HG03108 (cell line): ENCODE measurements around the gene CEP78.
"Not testable (repeated sequence)": the region's sequence is repeated elsewhere in the genome, so short reads cannot be mapped to it uniquely, and the experiment has no call there.

Experiments used
- ATAC-seq: cut with Tn5 transposase; IDR thresholded peaks from one replicate; pipeline ENCODE4 v1.9.1; 2021; ENCODE audit warnings: moderate library complexity; ENCODE audit not compliant: unreplicated experiment

CEP78 gene

GRCh38 chr9:78235762-78236550 lies at the start of gene CEP78:
CEP78 (plus strand) TSS chr9:78236075; CDS start chr9:78236351, 276 bp downstream.
- peak; percentile 99 for ATAC-seq

DNA sequence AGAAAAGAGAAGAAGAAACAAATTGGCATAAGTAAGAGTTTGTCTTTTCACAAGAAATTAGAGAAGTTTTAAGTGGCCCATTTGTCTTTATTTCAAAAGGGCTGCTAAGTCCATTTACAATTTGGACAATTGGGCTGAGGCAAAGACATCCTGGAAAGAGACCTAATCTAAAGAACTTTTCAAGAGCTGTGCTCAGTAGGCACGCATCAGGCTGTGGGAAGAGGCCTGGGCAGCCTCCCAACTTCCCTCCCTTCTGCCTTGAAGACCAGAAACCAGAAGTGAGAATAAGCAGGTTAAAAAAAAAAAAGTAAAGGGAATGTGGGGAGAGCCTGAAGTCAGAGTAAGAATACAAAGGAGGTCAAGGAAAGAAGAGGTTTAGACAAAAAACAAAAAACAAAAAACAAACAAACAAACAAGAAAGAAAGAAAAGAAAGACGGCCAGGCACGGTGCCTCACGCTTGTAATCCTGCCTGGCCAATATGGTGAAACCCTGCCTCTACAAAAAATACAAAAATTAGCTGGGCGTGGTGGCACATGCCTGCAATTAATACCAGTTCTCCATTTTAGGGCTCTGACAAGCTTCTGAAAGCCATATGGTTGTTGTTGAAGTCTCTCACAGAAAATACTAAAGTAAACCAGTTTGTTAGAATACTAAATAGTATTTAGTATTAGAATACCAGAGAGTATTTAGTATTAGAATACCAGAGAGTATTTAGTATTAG lies 48.0 kb upstream of the CEP78 start:
- ATAC-seq = no peak

- no peak for ATAC-seq
Observed at GRCh38 chr9:78188594-78188993, 47.3 kb upstream of the CEP78 start.

- no peak for ATAC-seq
Observed at GRCh38 chr9:78189001-78189400, 46.9 kb upstream of the CEP78 start.

GRCh38 chr9:78189461-78189860 lies 46.4 kb upstream of the CEP78 start:
- ATAC-seq = no peak

DNA sequence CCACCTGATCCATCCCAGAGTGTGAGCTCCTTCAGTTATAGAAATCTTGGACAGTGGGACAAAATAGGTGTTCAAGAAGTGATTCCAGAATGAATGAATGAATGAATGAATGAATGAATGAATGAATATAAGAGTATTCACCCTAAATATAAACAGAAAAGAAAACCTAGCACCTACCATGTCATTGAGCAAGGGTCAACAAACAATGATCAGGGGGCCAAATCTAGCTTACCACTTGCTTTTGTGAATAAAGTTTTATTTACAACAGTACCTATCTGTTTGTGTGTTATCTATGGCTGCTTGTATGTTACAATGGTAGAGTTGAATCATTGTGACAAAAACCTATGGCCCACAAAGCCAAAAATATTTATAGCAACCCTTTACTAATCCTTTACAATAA lies 43.9 kb upstream of the CEP78 start:
- ATAC-seq = no peak

DNA sequence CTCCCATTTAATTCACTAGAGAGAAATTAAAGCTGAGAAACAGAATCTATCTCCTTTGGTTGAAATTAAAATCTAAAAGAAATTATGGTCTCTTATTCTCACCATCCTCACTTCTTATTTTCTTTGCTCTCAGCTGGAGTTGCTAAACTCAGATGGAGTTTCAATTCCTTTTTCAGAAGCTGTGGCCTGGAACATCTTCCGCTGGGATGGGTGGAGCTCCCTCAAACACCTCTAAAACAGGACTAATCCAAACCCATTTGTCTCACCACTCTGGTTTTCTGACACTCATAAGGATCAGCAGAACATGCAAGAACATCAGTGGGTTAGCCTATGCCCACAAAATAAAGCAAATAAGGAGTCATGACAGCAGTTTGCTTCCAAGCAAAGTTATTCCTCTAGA lies 39.6 kb upstream of the CEP78 start:
- ATAC-seq = no peak

DNA sequence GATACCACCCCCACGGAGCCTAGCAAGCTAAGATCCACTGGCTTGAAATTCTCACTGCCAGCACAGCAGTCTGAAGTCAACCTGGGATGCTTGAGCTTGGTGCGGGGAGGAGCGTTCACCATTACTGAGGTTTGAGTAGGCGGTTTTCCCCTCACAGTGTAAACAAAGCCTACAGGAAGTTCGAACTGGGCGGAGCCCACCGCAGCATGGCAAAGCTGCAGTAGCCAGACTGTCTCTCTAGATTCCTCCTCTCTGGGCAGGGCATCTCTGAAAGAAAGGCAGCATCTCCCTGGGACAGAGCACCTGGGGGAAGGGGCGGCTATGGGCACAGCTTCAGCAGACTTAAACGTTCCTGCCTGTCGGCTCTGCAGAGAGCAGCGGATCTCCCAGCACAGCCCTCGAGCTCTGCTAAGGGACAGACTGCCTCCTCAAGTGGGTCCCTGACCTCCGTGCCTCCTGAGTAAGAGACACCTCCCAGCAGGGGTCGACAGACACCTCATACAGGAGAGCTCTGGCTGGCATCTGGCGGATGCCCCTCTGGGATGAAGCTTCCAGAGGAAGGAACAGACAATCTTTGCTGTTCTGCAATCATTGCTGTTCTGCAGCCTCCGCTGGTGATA lies 34.6 kb upstream of the CEP78 start:
- ATAC-seq = not testable (repeated sequence)

DNA sequence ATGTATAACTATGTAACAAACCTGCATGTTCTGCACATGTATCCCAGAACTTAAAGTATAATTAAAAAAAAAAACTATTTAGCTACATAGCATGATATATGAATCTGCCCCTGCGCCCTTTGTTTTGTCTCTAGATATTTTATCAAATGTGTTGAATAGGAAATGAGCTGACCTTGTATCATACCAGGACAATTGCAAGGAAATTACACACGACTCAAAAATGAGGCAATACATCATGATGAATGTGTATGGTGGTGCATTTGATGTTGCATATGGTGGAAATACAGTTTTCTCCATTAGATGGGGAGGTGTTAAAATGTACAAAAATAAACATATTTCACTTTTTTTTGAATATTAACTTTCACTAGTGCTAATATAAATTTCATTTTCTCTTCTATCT lies 28.6 kb upstream of the CEP78 start:
- no peak for ATAC-seq

DNA sequence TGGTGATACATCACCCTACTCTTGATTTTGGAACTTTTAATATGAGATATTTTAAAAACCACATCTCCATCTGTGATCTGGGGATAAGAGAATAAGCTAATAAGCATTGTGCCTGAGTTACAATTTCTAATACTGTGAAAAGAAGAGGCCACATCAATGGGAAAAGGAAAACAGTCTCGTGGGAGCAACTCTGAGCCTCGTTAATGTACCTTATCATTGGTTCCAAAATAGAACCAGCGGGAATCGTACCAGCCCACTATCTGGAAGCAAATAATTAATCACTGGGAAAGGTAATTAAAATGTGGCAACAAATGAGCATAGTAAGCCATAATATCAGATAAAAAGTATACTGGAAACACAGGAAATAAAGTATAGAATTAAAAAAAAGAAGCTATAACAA lies 28.0 kb upstream of the CEP78 start:
- ATAC-seq = no peak

DNA sequence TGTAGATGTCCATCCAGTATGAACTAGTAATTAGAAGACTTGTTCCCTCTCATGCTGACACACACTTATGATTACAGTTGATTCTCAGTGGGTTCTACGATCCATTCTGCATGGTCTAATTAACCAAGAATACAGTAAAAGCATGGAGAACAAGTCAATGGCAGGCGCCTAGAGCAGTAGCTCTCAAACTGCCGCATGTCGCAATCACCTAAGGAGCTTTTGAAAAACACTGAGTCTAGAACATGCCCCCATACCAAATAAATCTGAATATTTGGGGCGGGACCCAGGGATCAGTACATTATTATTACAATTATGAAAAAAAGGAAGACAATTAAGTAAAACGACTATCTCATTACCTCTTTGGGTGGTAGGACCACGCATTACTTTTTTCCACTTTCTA lies 26.7 kb upstream of the CEP78 start:
- ATAC-seq = no peak

DNA sequence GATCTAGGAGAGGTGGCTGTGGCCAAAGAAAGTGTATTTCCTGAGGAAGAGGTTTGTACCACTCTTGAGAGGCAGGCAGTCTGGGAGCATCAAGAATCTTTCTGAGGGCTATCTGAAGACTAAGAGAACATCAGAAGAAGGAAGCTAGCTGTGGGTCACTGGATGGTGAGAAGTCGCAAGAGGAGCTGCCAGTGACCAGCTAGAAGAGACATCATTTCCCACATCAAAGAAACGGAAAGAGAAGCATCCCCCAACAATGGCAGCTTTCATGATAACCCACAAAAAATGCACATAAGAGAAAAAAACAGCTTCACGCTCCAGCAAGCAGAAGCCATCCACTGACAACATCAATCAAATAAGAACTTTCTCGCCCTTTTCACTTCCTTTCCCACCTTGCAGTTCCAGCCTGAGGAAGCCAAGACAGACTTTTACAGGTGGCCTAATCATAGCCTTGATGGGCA lies 25.0 kb upstream of the CEP78 start:
- peak; percentile 84 for ATAC-seq

DNA sequence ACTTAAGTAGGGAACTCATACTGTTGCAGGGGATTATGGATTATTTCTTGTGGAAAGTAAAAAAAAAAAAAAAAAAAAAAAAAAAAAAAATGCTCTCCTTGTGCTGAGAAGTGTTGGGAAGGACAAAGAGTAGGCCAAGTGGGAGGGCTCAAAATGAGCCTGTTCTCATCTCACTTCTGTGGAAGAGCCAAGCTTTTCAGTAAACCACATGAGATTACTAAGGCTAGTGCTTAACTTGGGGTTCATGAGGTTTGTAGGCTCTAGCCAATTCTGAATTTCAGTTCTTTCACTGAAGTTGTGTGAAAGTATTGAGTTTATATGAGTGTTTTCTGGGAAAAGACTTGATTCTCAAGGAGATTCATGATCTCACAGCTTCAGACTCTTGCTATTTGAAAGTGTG lies 23.0 kb upstream of the CEP78 start:
- ATAC-seq = no peak

GRCh38 chr9:78213712-78214111 lies 22.2 kb upstream of the CEP78 start:
- no peak for ATAC-seq

DNA sequence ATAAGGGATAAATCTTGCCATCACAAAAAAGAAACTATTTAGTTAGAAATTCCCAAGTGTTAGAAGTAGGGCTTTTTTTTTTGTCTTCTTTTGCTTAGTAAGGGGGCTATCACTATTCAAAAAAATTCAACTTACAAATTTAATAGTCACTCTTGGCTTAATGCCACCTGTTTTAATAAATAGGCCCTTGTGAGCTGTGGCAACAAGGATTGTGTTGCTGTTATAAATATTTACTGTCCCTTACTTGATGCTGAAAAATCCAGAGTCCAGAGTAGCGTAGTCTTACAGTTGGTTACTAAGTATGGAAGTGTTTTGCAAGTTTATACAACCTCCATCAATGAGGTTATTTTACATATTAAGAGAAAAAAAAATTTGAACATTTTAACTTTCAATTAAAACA lies 21.4 kb upstream of the CEP78 start:
- ATAC-seq = no peak

- ATAC-seq = no peak
Observed at GRCh38 chr9:78215706-78216105, 20.2 kb upstream of the CEP78 start.

DNA sequence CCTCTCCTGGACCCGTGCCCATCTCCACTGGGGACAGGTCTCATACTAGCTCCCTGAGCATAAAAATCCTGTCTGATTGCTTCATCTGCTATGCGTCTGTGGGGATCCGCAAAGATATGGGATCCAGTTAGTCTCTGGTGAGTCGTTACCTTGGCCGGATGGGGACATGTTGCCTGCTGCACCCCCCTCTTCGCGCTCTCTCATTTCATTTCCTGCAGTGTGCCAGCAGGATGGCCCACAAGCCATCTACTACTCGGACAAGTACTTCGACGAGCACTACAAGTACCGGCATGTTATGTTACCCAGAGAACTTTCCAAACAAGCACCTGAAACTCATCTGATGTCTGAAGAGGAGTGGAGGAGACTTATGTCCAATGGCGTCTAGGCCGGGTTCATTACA lies 17.0 kb upstream of the CEP78 start:
- no peak for ATAC-seq

DNA sequence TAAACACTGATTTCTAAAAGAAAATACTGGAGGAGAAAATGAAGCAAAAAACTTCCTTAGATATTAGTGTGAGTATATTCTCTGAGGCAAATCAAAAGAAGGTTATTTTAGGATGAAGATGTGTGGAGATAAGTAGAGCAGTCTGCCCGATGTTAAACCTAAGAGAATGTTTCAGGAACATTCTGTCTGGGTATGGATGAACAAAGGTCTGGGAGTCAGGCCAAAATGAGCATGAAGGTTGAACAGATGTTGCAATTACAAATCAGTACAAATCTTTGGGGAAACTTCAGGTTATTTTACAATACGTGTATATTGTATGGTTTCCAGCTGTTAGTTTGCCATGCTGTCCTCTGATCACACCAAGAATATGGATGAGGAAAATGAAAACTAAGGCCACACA lies 14.4 kb upstream of the CEP78 start:
- ATAC-seq = no peak

DNA sequence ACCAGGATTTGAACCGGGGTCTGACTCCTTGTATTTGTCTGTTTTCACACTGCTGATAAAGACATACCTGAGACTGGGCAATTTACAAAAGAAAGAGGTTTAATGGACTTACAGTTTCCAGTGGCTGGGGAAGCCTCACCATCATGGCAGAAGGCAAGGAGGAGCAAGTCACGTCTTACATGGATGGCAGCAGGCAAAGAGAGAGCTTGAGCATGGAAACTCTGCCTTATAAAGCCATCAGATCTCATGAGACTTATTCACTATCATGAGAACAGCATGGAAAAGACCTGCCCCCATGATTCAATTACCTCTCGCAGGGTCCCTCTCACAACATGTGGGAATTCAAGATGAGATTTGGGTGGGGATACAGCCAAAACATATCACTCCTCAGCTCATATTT lies 14.0 kb upstream of the CEP78 start:
- ATAC-seq = not testable (repeated sequence)

- no peak for ATAC-seq
Observed at GRCh38 chr9:78230761-78231160, 5.1 kb upstream of the CEP78 start.

GRCh38 chr9:78232471-78232870 lies 3.4 kb upstream of the CEP78 start:
- not testable (repeated sequence) for ATAC-seq

- no peak for ATAC-seq
Observed at GRCh38 chr9:78234810-78235209, 1.1 kb upstream of the CEP78 start.
